HG03039 (cell line): Measurements from ENCODE around the gene SMARCA5.

Experiments
- ATAC-seq: cut with Tn5 transposase; IDR thresholded peaks from one replicate; pipeline ENCODE4 v1.9.1; 2021; ENCODE audit warnings: mild to moderate bottlenecking, moderate library complexity; ENCODE audit not compliant: unreplicated experiment

The SMARCA5 gene

DNA sequence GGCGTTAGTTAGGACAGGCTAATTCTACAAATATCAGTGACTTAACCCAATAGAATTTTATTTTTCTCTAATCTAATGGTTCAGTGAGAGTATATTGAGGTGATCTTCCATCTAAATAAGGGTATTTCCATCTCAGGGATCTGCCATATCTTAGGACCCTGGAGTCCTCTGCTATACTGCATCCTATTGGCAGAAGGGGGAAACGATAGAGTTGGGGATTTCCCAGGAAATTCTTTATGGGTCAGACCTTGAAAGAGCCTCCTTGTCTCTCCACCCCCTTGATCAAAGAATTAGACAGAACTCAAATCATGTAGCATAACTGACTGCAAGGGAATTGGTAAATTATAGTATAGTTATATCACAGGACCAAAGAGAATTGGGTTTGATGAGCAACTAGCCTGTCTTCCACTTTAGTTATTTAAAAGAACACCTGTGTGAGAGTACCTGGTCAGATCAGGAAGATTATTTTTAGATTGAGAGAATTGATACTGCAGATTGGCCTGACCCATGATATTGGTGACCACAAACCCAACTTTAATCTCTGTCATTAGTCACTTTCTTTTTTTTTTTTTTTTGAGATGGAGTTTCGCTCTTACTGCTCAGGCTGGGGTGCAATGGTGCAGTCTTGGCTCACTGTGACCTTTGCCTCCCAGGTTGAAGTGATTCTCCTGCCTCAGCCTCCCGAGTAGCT lies 25.6 kb downstream of the SMARCA5 start:
- no peak for ATAC-seq

DNA sequence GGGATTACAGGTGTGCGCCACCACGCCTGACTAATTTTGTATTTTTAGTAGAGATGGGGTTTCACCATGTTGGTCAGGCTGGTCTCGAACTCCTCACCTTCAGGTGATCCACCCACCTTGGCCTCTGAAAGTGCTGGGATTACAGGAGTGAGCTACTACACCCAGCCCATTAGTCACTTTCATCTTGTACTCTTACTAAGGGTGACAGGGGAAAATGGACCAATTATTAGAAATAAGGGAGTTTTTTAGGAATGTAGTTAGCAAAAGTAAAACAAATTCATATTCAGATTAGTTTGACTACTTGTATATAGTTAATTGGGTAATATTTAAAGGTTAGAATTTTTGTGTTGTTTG lies 26.1 kb downstream of the SMARCA5 start:
- no peak for ATAC-seq

- no peak for ATAC-seq
Measured at GRCh38 chr4:143549928-143550327, 36.4 kb downstream of the SMARCA5 start.

GRCh38 chr4:143554728-143555597 lies 41.5 kb downstream of the SMARCA5 start:
- ATAC-seq, result peak; percentile 84

DNA sequence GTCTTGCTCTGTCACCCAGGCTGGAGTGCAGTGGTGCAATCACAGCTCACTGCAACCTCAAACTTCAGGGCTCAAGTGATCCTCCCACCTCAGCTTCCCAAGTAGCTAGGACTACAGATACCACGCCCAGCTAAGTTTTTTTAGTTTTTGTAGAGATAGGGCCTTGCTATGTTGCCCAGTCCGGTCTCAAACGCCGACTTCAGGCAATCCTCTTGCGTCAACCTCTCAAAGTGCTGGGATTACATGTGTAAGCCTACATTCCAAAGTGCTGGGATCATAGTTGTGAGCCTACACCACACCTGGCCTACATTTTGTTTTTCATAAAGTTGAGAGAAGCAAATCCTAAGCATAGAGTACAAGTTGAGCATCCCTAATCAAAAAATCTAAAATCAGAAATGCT lies 42.2 kb downstream of the SMARCA5 start:
- no peak for ATAC-seq

- no peak for ATAC-seq
Measured at GRCh38 chr4:143558286-143558685, 44.8 kb downstream of the SMARCA5 start.

- ATAC-seq, result peak; percentile 76
Measured at GRCh38 chr4:143558823-143559756, 45.6 kb downstream of the SMARCA5 start.

GRCh38 chr4:143559757-143560147 lies 46.2 kb downstream of the SMARCA5 start:
- ATAC-seq, result no peak

DNA sequence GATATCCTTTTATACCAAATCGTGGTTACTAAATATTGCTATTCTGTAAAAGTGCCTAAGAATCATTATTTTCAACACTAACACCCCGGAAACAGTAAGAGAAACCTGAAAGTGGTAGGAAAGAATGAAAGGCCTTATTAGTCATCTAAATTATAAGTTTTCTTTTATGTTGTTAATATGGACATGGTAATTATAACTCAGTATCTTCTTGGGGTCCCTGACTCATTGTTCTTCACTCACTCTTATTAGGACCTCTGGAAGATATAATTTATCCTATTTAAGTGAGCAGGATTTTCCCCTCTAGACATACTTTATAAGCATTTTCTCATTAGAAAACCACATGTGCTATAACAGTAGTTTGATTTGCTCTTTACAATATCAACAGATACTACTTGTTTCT lies 51.0 kb downstream of the SMARCA5 start:
- ATAC-seq, result no peak

DNA sequence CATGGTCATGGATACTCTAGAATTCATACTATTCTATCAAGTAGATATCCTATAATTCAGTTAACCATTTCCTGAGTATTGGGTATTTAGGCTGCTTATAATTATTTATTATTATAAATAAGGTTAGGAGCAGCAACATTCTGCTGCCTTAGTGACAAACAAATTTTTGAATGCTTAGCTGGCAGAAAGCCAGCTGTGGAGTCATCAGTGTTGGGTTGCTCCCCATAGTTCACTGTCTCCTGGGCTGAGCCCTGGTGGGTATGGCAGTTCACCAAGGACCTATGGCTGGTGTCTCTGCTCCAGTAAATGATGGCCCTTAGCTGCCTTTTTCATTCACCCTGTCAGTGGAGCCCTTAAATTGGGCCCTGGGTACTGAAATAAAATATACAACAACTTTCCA lies 61.8 kb downstream of the SMARCA5 start:
- no peak for ATAC-seq

GRCh38 chr4:143581331-143581946 lies 67.9 kb downstream of the SMARCA5 start:
- ATAC-seq, result no peak

GRCh38 chr4:143585548-143585947 lies 72.0 kb downstream of the SMARCA5 start:
- ATAC-seq, result no peak

GRCh38 chr4:143586080-143586479 lies 72.6 kb downstream of the SMARCA5 start:
- no peak for ATAC-seq

DNA sequence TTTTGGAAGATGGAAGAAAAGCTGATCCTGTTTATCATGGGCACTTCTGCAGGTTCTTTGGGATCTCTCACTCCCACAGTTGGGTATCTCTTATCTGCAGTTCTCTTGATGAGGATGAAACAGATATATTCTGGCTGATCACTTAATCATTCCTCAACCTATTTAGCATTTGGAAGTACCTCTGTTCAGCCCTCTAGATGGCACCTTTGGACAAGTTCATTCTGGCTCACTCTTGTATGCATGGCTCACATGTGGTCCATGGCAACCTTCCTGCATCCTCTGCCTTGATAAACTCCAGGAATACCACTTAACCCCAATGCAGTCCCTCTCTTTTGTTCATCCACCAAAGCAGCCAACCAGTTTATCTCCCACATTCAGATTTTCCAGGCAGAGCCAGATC lies 74.2 kb downstream of the SMARCA5 start:
- ATAC-seq, result no peak

GRCh38 chr4:143597276-143597675 lies 83.8 kb downstream of the SMARCA5 start:
- ATAC-seq, result no peak

DNA sequence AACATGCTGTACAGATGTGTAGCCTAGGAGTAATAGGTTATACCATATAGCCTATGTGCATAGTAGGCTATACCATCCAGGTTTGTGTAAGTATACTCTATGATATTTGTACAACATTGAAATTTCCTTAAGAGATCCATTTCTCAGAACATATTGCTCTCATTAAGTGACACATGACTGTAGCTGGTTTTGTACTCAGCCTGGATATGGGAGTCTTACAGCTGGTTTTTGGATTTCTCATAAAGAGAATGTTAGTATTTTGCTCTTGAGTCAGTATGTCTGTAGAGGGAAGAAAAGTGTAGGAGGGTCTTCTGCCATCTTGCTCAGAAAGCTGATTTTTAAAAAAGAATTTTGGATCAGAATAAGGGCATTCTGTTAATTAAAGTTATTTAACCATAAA lies 85.3 kb downstream of the SMARCA5 start:
- ATAC-seq, result no peak

DNA sequence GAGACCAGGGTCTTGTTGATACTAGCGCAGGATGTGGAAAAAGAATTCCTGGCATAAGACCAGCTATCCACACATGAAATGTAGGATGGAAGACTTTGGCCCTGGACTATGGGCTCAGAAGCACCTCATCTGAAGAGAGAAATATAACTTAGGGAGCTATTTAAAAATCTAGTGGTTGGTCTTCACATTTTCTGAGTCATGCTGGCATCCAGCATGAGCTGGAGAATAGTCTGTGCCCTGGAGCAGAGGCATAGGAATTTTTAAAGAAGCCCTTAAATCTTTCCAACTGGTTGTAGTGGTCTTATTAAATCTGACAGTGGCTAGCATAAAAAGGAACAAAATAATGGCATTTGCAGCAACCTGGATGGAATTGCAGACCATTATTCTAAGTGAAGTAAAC lies 86.3 kb downstream of the SMARCA5 start:
- ATAC-seq, result no peak

GRCh38 chr4:143606480-143606879 lies 93.0 kb downstream of the SMARCA5 start:
- no peak for ATAC-seq
